Measurements from ENCODE around the gene TRIM7.
A peak's percentile ranks its signal among the peaks of the same experiment; 100 is the strongest.
"Not testable (repeated sequence)": the region's sequence is repeated elsewhere in the genome, so short reads cannot be mapped to it uniquely, and the experiment has no call there.

TRIM7 gene

DNA sequence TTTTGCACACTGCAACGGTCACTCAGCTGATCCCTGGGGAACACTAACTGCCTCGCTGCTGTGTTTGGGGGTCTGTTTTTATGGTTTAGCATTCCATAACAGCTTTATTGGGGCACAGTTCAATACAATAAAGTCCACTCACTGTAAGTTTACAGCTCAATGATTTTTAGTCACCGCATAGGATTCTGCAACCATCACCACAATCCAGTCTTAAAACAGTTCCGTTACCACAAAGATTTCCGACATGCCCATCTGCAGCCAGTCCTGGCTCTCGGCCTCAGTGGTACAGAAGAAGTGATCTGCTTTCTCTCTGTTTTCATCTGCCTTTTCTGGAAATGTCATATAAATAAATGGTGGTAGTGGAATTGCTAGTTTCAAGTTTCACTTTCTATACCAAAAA is 34.0 kb downstream of the TRIM7 start:
- H3K27ac ChIP-seq: no peak overlapping the region
- no peak for TF ChIP-seq ZFX (IDR thresholded peaks at IDR 0.05)
- TF ChIP-seq, protein P1, sequence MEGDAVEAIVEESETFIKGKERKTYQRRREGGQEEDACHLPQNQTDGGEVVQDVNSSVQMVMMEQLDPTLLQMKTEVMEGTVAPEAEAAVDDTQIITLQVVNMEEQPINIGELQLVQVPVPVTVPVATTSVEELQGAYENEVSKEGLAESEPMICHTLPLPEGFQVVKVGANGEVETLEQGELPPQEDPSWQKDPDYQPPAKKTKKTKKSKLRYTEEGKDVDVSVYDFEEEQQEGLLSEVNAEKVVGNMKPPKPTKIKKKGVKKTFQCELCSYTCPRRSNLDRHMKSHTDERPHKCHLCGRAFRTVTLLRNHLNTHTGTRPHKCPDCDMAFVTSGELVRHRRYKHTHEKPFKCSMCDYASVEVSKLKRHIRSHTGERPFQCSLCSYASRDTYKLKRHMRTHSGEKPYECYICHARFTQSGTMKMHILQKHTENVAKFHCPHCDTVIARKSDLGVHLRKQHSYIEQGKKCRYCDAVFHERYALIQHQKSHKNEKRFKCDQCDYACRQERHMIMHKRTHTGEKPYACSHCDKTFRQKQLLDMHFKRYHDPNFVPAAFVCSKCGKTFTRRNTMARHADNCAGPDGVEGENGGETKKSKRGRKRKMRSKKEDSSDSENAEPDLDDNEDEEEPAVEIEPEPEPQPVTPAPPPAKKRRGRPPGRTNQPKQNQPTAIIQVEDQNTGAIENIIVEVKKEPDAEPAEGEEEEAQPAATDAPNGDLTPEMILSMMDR (conservative IDR thresholded peaks at IDR 0.05): no peak

DNA sequence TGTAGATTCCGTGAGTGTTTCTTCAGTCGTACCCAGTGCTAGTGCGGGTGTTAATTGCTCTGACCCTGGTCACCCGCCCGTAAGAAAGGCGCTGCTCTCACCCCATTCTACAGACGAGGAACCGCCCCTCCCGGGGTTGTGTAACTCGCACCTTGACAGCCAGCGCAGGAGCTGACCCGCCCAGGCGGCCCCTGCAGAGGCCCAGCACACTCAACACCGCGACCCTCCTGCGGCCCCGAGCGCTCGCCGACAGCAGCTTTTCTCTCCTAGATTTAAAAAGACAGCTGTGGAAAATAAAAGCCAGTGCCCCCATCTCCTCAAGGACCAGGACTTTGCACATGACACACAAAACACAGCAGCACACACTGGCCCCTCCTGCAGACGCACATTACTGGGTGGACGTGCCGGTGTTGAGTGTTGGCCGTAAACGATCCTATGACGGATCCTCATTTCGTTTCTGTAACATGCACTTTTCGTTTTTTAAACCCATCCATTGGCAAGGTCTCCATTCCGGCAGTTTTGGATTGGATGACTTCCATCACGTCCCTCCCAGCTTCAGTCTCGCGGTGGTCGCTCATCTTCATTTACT is 34.7 kb downstream of the TRIM7 start:
- TF ChIP-seq ZFX (IDR thresholded peaks at IDR 0.05): no peak
- TF ChIP-seq, protein P1 (conservative IDR thresholded peaks at IDR 0.05): no peak
- no peak overlapping the region for H3K27ac ChIP-seq

DNA sequence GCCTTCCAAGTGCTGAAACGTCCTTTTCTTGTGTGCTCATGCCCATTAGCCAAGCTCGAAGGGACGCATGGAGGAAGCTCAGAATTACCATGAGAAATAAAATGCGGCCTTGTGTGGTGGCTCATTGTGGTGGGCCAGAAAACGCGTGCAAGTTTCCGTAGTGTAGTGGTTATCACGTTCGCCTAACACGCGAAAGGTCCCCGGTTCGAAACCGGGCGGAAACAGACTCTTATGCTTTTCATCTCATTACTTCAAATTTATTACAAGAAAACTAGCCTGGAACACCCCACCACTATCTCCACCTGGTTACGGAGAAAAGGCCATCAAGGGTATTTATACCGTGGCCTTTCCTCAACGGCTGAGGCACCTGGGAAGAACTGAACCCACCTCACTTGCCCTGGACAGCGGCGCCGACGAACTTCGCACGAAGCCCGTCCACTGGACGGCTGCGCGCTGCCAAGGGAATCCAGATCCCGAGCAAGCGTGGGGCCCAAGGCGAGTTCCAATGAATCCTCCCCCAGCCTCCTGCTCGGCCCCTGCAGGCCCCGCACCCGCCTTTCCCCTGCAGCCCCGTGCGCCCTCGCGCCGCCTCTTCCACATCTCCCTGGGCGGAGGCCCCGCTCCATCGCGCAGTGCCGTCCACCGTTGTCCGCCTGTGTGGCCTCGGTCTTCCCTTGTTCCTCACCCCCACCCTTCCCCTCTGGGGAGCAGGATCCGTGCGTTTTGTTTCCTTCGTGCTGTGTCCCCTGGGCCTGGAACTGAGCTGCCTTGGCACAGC is 35.3 kb downstream of the TRIM7 start:
- not testable (repeated sequence) for H3K27ac ChIP-seq

DNA sequence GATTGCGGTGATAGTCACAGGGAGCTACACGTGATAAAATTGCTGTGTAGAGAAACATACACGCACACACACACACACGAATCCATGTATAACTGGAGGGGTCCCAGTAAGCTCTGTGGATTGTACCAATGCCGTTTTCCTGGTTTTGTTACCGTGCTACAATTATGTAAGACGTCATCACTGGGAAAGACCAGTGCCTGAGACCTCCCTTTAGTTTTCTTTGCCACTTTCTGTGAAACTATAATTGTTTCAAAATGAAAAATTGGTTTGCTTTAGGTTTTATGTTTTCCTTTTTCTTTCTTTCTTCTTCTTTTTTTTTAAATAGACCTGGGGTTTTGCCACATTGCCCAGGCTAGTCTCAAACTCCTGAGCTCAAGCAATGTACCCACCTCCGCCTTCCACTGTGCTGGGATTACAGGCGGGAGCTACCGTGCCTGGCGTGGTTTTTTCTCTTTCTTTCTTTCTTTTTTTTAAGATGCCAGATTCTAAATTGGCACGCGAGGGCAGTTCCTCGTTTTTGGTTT is 36.3 kb downstream of the TRIM7 start:
- no peak overlapping the region for H3K27ac ChIP-seq
- no peak for TF ChIP-seq ZFX (IDR thresholded peaks at IDR 0.05)
- TF ChIP-seq, protein P1 (conservative IDR thresholded peaks at IDR 0.05): no peak

DNA sequence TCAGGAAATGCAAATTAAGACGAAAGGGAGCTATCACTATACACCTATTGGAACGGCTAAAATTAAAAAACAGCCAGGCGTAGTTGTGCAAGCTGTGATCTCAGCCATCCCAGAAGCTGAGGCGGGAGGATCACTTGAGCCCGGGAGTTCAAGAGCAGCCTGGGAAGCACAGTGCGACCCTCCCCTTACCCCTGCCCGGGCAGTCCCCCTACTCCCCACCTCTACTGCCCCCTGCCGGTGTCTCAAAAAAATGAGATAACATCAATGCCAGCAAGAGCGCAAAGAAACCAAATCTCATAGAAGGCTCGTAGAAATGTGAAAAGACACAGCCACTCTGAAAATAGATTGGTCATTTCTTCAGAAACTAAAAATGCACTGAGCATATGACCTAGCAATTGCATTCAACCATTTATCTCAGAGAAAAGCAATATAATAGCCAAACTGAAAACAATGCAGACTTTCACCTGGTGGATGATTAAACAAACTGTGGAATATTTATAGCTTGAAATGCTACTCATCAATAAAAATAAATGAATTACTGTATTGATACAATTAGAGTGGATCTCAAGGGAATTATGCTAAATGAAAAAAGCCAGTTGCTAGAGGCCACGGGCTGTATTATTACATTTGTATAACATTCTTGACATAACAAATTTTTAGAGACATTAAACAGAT is 37.0 kb downstream of the TRIM7 start:
- H3K27ac ChIP-seq: no peak overlapping the region
- TF ChIP-seq, protein P1 (conservative IDR thresholded peaks at IDR 0.05): peak; percentile 86
- no peak for TF ChIP-seq ZFX (IDR thresholded peaks at IDR 0.05)

DNA sequence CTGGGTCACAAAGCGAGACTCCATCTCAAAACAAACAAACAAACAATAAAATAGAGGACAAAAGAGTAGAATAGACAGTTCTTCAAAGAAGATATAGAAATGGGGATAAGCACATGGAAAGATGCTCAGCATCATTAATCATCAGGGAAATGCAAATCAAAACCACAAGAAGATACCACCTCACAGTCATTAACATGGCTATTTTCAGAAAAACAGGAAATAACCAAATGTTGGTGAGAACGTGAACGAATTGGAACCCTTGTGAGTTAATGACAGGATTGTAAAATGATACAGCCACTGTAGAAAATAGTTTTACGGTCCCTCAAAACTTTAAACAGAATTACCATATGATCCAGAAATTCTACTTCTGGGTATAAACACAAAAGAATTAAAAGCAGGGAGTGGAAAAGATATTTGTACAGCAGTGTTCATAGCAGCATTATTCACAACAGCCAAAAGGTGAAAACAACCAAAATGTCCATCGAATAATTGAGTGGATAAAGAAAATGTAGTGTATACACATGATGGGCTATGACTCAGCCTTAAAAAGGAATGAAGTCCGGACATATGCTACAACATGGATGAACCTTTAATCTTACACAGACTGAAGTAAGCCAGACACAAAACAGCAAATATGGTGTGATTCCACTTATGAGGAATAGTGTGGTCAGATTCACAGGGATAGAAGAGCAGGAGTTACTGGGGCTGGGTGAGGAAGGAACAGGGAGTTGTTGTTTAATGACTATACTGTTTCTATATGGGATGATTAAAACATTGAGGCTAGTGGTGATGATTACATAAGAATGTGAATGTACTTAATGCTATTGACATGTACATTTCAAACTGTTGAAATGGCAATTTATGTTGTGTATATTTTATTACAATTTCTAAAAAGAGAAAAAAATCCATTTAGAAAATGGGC is 37.9 kb downstream of the TRIM7 start:
- no peak for TF ChIP-seq ZFX (IDR thresholded peaks at IDR 0.05)
- TF ChIP-seq, protein P1 (conservative IDR thresholded peaks at IDR 0.05): no peak
- no peak overlapping the region for H3K27ac ChIP-seq

All from C4-2B (cell line).